Small intestine (tissue), 7 donors: Measurements from ENCODE around the gene TSPAN3. TPM values are rescaled to one million over a fixed set of nuclear protein-coding genes. Genes with fewer than 3 reads are reported as not detected.

Experiments used
- DNase-seq, 2 donors: peaks; one replicate each; pipeline versions ENCODE4 v3.0.0 to v3.0.0-alpha.2; 2013
- FAIRE-seq: peaks from 2 replicates; lab custom pipeline; 2012; peaks lifted over from hg19 to GRCh38; lab: Jason Lieb, UNC
- H3K27ac ChIP-seq, 3 donors: one replicate each; pipeline ENCODE4 v1.5.1; 2013; ENCODE audit warnings: low read length in 2 of 3, mild to moderate bottlenecking in 2 of 3, control low read depth in 1 of 3, inconsistent platforms in 1 of 3, low read depth in 1 of 3, moderate library complexity in 1 of 3
- H3K27me3 ChIP-seq, 3 donors: one replicate each; pipeline ENCODE4 v1.6.1; 2013; ENCODE audit warnings: low read length in 3 of 3, inconsistent platforms in 1 of 3; ENCODE audit not compliant: control insufficient read depth in 3 of 3, insufficient read depth in 3 of 3
- H3K36me3 ChIP-seq, 3 donors: one replicate each; pipeline ENCODE4 v1.6.1; 2013; ENCODE audit warnings: low read length in 3 of 3, inconsistent platforms in 1 of 3, low read depth in 1 of 3, mild to moderate bottlenecking in 1 of 3, moderate library complexity in 1 of 3; ENCODE audit not compliant: control insufficient read depth in 3 of 3, insufficient read depth in 2 of 3
- H3K4me1 ChIP-seq, 3 donors: one replicate each; pipeline ENCODE4 v1.6.1; 2013; ENCODE audit warnings: low read length in 2 of 3, inconsistent platforms in 1 of 3, low read depth in 1 of 3, mild to moderate bottlenecking in 1 of 3, moderate library complexity in 1 of 3; ENCODE audit not compliant: control insufficient read depth in 3 of 3, insufficient read depth in 2 of 3
- H3K4me3 ChIP-seq, 3 donors: one replicate each; pipeline ENCODE4 v1.5.1; 2013; ENCODE audit warnings: low read length in 3 of 3, control low read depth in 1 of 3, inconsistent platforms in 1 of 3, low read depth in 1 of 3, mild to moderate bottlenecking in 1 of 3, moderate library complexity in 1 of 3
- H3K9me3 ChIP-seq, 2 donors: one replicate each; pipeline ENCODE4 v1.6.1; 2013; ENCODE audit warnings: low read depth in 1 of 2, low read length in 1 of 2; ENCODE audit not compliant: control insufficient read depth in 2 of 2, insufficient read depth in 1 of 2
- WGBS, 3 donors: extraction: QIAGEN DNeasy Blood & Tissue Kit; methylation state at CpG; one replicate each; pipeline ENCODE4 v1.1.7; 2013; 5-methylcytosine and 5-hydroxymethylcytosine counted together
- polyA plus RNA-seq, 4 donors: library from polyadenylated mRNA; stranded (reverse) in 3 of 4; unstranded in 1 of 4; fragments of 200-250 nt in 3 of 4; fragments of 120-200 nt in 1 of 4; gene quantifications; one replicate each; pipeline versions ENCODE4 v1.2.1 to v1.2.3, GENCODE V29; 2013
- donor health status: healthy with polysubstance abuse.
- donor health status: control.
- donor health status: control.
- donor health status: Bipolar disorder and iron deficiency.
- donor health status: healthy.

Gene TSPAN3
- polyA plus RNA-seq, 4 donors: 263 to 628 (median 343) TPM

GRCh38 chr15:77057685-77058084 is 13.2 kb downstream of the TSPAN3 start:
- no peak for FAIRE-seq
- WGBS, 3 donors: 86 to 89% (median 88%) methylated on average over 4 of the region's 4 CpGs
- Histone ChIP-seq H3K4me3 (no peak overlapping the region), H3K27ac (no peak overlapping the region), H3K9me3 (no peaks in the 10 kb centered on the region), H3K27me3 (no peaks in the 10 kb centered on the region), H3K4me1 (peaks cover 12 to 21% (median 16%) of the 10 kb centered on the region in 3 donors), H3K36me3 (peaks cover 0 to 9% (median 4%) of the 10 kb centered on the region in 3 donors)
- no peak for DNase-seq

GRCh38 chr15:77057072-77057471 is 13.8 kb downstream of the TSPAN3 start:
- FAIRE-seq (no peak), DNase-seq (no peak)
- Histone ChIP-seq H3K36me3 (peaks cover 1 to 13% (median 6%) of the 10 kb centered on the region in 3 donors), H3K27ac (no peak overlapping the region), H3K27me3 (no peaks in the 10 kb centered on the region), H3K9me3 (no peaks in the 10 kb centered on the region), H3K4me3 (no peak overlapping the region), H3K4me1 (peaks cover 12 to 21% (median 16%) of the 10 kb centered on the region in 3 donors)
- whole genome bisulfite sequencing, 3 donors: 97 to 100% (median 97%) methylated on average over 1 of the region's 1 CpG

DNA sequence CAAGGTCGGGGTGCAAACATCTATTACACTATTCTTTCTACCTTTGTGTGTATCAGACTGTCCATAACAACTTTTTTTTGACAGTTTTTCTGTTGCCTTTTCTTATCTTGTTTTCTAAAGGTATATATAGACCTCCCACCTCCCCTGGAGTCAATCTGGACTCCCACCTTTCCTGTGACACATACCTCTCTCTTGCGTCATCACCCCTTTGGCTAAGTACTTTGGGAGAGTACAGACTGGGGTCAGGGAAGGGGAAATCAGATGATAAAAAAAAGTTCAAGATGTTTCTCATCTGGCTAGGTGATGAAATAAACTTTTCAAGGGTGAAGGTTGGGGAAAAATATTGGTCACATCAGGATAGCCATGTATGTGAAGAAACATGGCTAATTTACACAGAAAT is 17.2 kb downstream of the TSPAN3 start:
- WGBS, 3 donors: 92 to 98% (median 97%) methylated on average over 2 of the region's 2 CpGs
- Histone ChIP-seq H3K27me3 (no peaks in the 10 kb centered on the region), H3K27ac (no peak overlapping the region), H3K4me3 (no peak overlapping the region), H3K36me3 (peaks cover 5 to 23% (median 6%) of the 10 kb centered on the region in 3 donors), H3K9me3 (no peaks in the 10 kb centered on the region), H3K4me1 (peaks cover 7 to 12% (median 8%) of the 10 kb centered on the region in 3 donors)
- no peak for FAIRE-seq
- DNase-seq: no peak

- FAIRE-seq: no peak
- DNase-seq: no peak
- peaks cover 3 to 5% (median 3%) of the 10 kb centered on the region in 3 donors for H3K4me1 ChIP-seq
- H3K36me3 ChIP-seq: peaks cover 4 to 23% (median 5%) of the 10 kb centered on the region in 3 donors
- no peak overlapping the region for H3K27ac ChIP-seq
- H3K27me3 ChIP-seq: no peaks in the 10 kb centered on the region
- no peaks in the 10 kb centered on the region for H3K9me3 ChIP-seq
- no peak overlapping the region for H3K4me3 ChIP-seq
- 32 to 62% (median 44%) methylated on average over 2 of the region's 2 CpGs for WGBS, 3 donors
These were observed 18.4 kb downstream of the TSPAN3 start for GRCh38 chr15:77052556-77052955.

GRCh38 chr15:77048135-77048876 is 22.6 kb downstream of the TSPAN3 start:
- FAIRE-seq: no peak
- 89 to 97% (median 91%) methylated on average over 1 of the region's 1 CpG for WGBS, 3 donors

DNA sequence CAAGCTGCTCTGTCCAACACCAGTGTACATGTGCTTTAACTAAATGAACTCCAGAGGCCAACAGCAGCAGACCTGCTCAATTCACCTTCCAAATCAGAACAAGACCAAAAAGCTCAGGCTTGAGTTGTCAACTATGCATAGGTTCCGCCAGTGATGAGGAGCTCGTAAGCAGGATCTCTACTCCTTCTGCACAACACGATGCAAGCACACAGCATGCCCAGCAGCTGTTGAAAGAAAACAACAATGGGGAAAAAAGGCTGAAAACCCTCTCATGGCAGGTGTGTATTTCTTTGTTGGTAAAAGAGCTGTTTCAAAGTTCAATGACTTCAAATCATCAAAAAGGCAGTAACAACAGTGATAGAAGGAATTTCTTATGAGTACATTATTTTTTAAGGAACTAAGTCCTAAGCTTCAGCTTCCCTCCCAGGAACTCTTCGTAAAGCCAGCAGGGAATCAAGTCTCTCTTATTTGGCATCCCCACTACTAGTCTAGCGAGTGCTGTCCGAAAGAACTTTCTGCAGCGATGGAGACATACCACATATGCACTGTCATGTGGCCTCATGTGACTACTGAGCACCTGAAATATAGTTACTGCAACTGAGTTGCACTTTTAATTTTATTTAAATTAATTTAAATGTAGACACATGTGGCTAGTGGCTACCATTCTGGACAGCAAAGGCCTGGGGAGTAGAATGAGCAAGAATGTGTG is 24.1 kb downstream of the TSPAN3 start:
- Histone ChIP-seq H3K27ac (no peak overlapping the region), H3K4me1 (no peaks in the 10 kb centered on the region), H3K9me3 (no peaks in the 10 kb centered on the region), H3K4me3 (no peak overlapping the region), H3K36me3 (peaks cover 9 to 46% (median 30%) of the 10 kb centered on the region in 3 donors), H3K27me3 (no peaks in the 10 kb centered on the region)
- DNase-seq (no peak), FAIRE-seq (no peak)
- WGBS, 3 donors: 92 to 95% (median 94%) methylated on average over 7 of the region's 7 CpGs

More at GRCh38 chr15:77048135-77048876, 22.6 kb downstream of the TSPAN3 start:
- Histone ChIP-seq H3K9me3 (no peaks in the 10 kb centered on the region), H3K4me1 (no peaks in the 10 kb centered on the region), H3K4me3 (no peak overlapping the region), H3K27ac (no peak overlapping the region), H3K27me3 (no peaks in the 10 kb centered on the region), H3K36me3 (peaks cover 12 to 44% (median 33%) of the 10 kb centered on the region in 3 donors)
- no peak for DNase-seq

GRCh38 chr15:77045985-77046384 is 24.9 kb downstream of the TSPAN3 start:
- FAIRE-seq (no peak), DNase-seq (no peak)
- Histone ChIP-seq H3K27ac (no peak overlapping the region), H3K9me3 (no peaks in the 10 kb centered on the region), H3K27me3 (no peaks in the 10 kb centered on the region), H3K4me1 (no peaks in the 10 kb centered on the region), H3K36me3 (peaks cover 9 to 43% (median 30%) of the 10 kb centered on the region in 3 donors), H3K4me3 (no peak overlapping the region)
- 91 to 100% (median 93%) methylated on average over 1 of the region's 1 CpG for WGBS, 3 donors

- FAIRE-seq (no peak), DNase-seq (no peak)
- no peak overlapping the region for H3K27ac ChIP-seq
- H3K4me1 ChIP-seq: no peaks in the 10 kb centered on the region
- H3K27me3 ChIP-seq: no peaks in the 10 kb centered on the region
- H3K4me3 ChIP-seq: no peak overlapping the region
- peaks cover 8 to 56% (median 30%) of the 10 kb centered on the region in 3 donors for H3K36me3 ChIP-seq
- 81 to 83% (median 83%) methylated on average over 7 of the region's 7 CpGs for WGBS, 3 donors
- H3K9me3 ChIP-seq: no peaks in the 10 kb centered on the region
These were observed 26.5 kb downstream of the TSPAN3 start for GRCh38 chr15:77044228-77045042.
